Measurements from ENCODE around the gene IKBKG.
"Not testable (repeated sequence)": the region's sequence is repeated elsewhere in the genome, so short reads cannot be mapped to it uniquely, and the experiment has no call there.

The IKBKG gene

GRCh38 chrX:154526901-154527675 is 20.3 kb upstream of the IKBKG start:
- DNase-seq (ENCODE audit: low spot score): peak; percentile 43

- DNase-seq (ENCODE audit: low spot score): no peak
Observed at GRCh38 chrX:154529206-154529612, 18.2 kb upstream of the IKBKG start.

- no peak for DNase-seq (ENCODE audit: low spot score)
Observed at GRCh38 chrX:154530286-154530685, 17.1 kb upstream of the IKBKG start.

DNA sequence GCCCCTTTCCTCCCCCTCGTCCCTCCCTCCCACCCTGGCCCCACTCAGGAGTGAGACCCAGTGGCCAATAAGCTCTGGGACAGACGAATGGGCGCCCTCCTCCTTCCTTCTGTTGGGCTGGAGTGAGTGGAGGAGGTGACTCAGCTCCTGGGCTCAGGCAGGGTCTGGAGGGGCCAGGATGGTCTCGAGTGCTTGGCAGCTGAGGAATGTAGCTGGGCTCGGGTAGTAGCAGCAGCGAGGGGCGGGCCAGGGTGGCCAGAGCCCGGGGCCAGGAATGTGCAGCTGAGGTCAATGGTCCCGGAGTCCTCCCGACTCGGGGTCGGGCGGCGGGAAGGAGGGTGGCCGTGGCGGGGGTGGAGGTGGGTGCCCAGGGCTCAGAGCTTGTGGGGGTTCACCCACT is 15.8 kb upstream of the IKBKG start:
- no peak for DNase-seq (ENCODE audit: low spot score)

GRCh38 chrX:154532690-154533089 is 14.7 kb upstream of the IKBKG start:
- no peak for DNase-seq (ENCODE audit: low spot score)

DNA sequence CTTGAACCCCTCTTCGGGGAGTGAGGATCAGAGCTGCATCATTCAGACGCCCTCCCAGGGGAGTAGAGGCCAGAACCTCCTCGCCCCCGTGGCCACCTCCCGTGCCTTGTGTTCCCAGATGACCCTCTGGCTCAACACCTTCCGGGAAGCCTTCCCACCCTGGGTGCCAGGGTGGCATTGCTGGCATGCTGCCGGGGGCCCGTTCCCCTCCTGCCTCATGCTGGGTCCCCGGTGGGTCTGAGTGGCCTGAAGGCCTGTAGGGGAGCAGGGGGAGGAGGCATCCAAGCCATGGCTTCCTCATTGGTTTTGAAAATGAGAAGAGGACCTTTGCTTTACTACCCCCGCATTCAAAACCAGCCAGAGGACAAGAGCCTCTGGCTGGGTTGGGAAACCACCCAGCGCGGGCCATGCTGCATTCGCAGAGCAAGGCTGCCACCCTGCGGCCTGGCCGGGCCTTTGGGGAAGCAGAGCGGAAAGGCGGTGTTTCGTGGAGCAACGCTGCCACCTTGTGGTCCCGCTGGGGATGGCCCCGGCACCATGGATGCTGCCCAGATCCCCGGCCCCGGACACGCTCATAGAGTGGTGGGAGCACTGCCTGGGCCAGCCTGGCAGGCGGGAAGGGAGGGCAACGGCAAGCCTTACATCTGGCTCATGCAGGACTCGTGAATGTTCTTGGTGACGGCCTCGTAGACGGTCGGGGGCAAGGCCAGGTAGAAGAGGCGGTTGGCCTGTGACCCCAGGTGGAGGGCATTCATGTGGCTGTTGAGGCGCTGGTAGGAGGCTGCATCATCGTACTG is 12.7 kb upstream of the IKBKG start:
- DNase-seq (ENCODE audit: low spot score): peak; percentile 66

GRCh38 chrX:154535892-154536291 is 11.5 kb upstream of the IKBKG start:
- DNase-seq (ENCODE audit: low spot score): no peak

DNA sequence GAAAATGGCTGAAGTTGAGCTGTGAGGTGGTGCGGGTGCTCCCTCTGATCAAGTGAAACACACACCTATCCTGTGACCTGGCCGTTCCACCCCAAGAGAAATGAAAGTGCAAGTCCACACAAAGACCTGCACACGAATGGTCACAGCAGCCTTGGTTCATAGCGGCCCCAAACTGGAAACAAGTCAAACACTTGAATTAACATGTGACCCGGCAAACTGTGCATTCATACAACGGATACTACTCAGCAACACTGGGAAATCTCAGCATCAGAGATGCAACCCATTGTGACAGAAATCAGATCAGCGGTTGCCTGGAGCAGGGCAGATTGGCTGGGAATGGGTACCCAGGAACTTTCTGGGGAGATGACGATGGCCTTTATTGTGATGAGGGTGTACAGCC is 8.3 kb upstream of the IKBKG start:
- DNase-seq (ENCODE audit: low spot score): no peak

DNA sequence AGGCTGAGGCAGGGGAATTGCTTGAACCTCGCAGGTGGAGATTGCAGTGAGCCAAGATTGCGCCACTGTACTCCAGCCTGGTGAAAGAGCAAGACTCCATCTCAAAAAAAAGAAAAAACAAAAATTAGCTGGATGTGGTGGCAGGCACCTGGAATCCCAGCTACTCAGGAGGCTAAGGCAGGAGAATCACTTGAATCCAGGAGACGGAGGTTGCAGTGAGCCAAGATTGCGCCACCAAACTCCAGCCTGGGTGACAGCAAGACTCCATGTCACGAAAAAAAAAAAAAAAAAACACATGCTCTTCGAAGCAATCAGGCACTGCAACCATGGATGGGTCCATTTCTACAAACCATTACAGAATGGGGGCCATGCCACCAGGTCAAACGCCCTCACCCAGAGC is 7.1 kb upstream of the IKBKG start:
- not testable (repeated sequence) for DNase-seq (ENCODE audit: low spot score)

DNA sequence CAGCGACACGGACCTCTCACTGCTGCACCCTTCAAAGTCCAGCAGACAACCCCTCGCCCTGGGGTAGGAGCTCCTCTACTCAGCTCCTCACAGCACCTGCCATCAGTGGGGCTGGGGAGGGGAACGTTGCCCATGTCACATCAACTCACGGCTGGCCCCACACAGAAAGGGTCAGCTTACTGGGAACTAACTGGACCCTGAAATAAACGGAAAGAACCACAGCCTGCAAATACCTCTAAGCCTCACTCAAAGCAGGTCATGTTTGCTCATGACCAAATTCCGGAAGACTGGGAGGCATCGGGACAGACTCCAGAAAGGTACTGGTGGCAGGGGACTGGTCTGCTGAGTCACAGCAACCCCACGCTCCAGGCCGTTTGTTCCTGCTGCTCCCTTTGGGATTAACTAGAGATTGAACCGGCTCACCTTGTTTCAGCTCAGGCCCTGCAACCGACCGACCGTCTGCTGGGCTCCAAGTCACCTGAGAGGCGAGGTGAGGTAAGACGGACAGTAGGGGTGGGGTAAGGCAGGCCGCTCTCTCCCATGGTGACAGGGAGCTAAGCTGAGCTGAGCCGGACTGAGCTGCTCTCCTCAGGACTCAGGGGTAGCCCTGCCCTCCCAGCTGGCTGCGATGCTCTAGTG is 6.4 kb upstream of the IKBKG start:
- DNase-seq (ENCODE audit: low spot score): no peak

DNA sequence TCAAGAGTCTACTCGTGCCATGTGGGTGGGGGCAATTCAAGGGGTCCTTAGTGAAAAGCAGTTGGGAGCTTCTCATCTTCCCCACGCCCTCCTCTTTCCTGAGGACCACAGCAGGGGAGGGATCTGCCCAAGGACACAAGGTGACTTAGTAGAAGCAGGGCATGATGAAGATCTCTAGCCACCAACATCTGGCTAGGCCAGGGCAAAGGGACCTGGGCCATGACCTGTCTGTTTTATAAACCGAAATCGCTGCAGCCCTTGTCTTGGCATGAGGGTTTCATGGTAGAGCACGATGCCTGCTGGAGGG is 5.9 kb upstream of the IKBKG start:
- DNase-seq (ENCODE audit: low spot score): no peak

GRCh38 chrX:154541896-154542722 is 5.3 kb upstream of the IKBKG start:
- DNase-seq (ENCODE audit: low spot score): peak; percentile 60

DNA sequence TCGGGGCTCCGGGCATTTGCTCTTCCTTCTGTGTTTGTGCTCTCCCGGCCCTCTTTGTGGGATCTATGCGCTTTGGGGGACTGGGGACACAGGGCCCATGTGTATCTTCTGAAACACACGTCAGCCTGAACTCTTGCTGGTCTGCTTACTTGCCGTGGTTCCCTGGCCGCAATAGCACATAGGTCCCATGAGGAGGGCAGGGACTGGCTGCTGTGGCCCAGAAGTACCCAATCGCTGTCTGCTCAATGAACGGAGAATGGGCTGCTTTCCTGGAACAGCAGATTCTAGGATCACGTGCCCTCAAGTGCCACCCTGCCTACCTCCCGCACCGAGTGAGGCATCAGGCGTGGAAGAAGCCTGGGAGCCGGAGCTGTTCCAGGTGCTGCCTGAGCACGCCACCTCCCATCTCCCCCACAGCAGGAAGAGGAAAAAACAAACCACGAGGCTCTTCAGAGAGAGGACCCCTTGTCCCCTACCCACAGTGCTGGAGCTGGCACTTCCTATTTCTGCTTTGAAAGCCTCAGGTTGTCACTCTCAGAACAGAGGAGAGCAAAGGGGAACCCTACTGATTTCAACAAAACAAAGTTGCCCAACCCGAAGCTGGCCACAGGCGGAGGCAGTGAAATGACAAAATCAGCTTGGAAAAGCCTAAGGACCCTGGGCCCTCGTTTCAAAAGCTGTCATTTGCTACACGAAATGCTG is 4.5 kb upstream of the IKBKG start:
- no peak for DNase-seq (ENCODE audit: low spot score)

DNA sequence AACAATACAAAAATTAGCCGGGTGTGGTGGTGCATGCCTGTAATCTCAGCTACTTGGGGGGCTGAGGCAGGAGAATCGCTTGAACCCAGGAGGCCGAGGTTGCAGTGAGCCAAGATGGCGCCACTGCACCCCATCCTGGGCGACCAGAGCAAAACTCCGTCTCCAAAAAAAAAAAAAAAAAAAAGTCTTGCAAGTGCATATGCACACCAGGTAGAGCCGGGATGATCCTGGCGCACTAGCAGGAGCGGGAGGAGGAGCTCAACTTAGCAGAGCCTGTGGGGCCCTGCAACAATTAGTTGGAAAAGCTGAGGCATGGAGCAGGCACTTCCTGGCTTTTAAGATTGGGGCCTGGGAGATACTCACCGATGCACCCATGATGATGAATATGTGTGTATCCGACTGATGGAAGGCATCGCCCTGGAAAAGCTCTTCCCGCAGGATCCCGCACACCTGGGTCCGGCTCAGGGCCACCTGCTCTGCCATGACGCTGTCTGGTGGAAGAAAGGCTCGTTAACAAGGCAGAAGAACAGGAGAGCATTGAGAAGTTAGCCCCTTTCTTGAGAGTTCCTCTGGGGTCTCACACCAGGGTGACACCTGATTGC is 1.6 kb upstream of the IKBKG start:
- no peak for DNase-seq (ENCODE audit: low spot score)

GRCh38 chrX:154546354-154547244 is 821 bp upstream of the IKBKG start, which contains the start of gene G6PD:
Gene G6PD, minus strand, starts transcription at chrX:154546846. Its CDS starts 691 bp downstream, at chrX:154546155.
- DNase-seq (ENCODE audit: low spot score): peak; percentile 79

DNA sequence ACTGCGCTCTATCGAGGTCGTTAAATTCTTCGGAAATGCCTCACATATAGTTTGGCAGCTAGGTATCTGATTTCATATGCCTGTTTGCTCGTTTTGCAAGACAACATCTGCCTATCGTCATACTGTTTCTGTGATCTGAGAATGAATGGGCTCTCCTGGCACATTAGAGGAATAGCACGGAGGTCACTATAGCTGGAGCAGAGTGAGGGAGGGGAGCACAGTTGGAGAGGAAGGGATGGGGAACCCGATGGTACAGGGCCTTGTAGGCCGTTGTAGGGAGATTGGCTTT is 552 bp downstream of the IKBKG start:
- no peak for DNase-seq (ENCODE audit: low spot score)

DNA sequence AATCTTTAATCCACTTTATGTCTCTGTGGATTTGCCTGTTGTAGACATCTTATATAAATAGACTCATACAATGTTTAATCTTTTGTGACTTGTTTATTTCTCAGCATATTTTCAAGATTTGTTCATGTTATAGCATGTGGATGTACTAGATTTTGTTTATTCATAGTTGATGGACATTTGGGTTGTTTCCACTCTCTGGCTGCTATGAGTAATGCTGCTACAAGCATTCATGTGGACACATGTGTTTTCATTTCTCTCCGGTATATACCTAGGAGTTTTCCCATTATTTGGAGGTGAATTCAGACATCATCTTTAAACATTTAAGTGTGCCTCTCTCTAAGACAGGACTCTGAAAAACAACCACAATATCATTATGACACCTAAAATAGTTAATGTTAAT is 2.3 kb downstream of the IKBKG start:
- DNase-seq (ENCODE audit: low spot score): no peak

GRCh38 chrX:154552112-154552806 is 4.8 kb downstream of the IKBKG start:
- DNase-seq (ENCODE audit: low spot score): not testable (repeated sequence)

DNA sequence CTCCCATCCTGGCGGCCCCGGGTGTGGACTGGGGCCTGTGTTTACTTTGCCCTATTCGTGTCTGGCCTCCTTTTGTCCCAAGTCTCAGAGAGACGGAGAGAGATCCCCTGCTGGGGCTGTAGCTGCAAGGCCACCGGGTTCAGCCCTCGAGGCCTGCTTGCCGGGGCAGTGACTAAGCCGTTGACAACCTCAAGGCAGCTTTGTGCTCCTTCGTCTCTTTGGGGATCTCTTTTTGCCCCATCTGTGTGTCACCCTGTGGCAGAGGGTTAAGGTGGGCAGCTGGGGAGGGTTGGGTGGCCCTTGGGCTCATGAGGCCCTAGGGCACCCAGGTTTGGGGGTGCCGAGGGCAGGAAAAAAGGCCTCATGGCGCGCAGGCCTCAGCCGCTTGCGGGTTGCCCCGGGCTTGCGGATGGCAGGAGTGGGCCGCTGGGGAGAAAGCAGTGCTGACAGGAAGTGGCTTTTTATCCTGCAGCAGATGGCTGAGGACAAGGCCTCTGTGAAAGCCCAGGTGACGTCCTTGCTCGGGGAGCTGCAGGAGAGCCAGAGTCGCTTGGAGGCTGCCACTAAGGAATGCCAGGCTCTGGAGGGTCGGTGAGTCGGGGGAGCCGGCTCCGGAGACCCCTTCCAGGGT is 10.8 kb downstream of the IKBKG start:
- not testable (repeated sequence) for DNase-seq (ENCODE audit: low spot score)
